EH (cell line): ENCODE data around the gene CD59.
A peak's percentile ranks its signal among the peaks of the same experiment; 100 is the strongest.
"Not testable (repeated sequence)": the region's sequence is repeated elsewhere in the genome, so short reads cannot be mapped to it uniquely, and the experiment has no call there.

Experiments used
- DNase-seq: peaks from one replicate; pipeline ENCODE4 v3.0.0-alpha.2; 2015; ENCODE audit warnings: low read depth

The CD59 gene

GRCh38 chr11:33713151-33713855, 22.9 kb downstream of the CD59 start:
- no peak for DNase-seq

DNA sequence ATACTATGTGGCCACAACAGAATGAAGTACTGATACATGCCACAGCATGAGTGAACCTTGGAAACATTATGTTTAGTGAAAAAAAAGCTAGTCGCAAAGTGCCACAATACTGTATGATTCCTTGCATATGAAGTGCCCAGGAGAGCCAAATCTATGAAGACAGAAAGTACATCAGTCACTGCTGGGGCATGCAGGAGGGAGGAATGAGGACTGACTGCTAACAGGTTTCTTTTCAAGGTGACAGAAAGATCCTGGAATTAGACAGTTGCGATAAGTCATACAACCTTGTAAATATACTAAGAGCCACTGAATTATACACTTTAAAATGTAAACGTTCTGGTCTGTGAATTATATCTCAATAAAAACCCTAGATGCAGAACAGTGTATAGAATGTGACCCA, 23.8 kb downstream of the CD59 start:
- no peak for DNase-seq

- DNase-seq: no peak
These were observed 26.8 kb downstream of the CD59 start for GRCh38 chr11:33709466-33709865.

GRCh38 chr11:33708985-33709384, 27.2 kb downstream of the CD59 start:
- no peak for DNase-seq

- not testable (repeated sequence) for DNase-seq
These were observed 28.4 kb downstream of the CD59 start for GRCh38 chr11:33707831-33708230.

DNA sequence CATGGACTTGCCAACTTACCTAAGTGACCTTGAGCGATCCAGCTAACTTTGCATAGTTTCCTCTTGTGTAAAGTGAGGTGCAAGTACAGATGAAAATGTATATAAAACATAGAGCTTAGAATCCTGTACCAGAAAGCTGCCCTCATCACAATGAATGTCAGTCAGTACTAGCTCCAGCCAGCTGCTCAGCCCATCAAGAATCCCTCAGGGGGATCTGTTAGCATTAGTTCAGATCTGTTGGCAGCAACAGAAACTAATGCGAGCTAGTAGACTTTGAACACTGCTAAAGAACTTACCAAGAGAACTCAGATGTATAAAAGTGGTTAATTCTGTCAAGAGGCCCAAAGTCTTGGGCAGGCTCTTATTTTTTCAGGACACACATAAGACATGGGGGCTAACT, 29.3 kb downstream of the CD59 start:
- no peak for DNase-seq

- no peak for DNase-seq
These were observed 29.7 kb downstream of the CD59 start for GRCh38 chr11:33706546-33706945.

GRCh38 chr11:33704240-33705002, 31.8 kb downstream of the CD59 start:
- no peak for DNase-seq

- DNase-seq: peak; percentile 52
These were observed 32.4 kb downstream of the CD59 start for GRCh38 chr11:33703788-33704187.

DNA sequence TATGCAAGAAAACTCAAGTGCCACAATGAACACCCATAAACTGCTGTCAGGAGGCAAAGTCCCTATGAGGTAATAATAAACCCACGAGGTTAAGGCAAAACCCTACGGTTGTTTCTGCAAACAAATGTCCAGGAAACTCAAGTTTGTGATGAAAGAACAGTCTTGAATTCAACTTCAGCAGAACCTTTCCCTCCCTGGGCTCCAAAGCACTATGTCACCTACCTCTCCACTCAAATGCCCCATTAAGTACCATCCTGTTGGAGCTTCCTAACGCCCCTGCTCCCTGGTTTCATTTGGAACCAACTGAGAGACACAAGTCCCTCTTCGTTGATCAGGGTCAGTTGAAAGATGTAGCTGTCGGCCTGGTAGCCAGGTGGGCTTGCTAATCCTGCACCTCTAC, 33.0 kb downstream of the CD59 start:
- DNase-seq: no peak

DNA sequence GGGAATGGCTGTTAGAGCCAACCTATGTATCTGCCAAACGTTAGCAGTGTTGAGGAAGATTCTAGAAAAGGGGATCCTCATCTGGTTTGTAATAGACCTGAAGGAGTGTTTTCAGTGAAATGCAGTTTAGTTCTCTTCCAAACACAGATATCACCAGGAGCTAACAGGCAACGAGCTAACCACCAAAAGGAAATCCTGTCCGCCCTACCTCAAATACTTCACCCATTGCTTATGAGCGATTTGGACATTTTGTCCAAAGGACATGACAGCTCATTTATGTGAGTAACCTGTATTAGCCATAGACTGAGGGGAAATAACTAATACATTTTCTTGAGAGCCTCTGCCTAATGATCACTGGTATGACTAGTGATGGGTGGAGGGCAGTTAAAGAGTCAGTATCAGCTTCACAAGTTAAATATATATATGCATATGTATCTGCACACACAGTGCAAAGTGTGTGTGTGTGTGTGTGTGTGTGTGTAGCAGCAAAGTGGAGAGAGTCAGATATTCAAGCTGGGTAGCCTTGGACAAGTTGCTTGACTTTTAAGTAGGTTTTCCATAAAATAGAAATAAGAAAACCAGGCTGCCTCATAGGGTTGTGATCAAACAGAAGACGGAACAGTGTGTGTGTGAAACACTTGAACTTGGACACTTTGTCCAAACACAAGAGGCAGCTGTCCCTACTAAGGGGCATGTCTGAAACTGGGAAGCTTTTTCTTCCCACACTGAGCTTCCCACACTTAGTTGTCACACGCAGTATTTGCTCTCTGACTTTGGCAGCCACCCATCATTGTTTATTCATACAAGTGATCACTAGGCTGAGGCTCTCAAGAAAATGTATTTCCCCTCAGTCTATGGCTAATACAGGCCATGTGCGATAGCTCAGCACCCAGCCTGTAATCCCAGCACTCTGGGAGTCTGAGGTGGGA, 34.7 kb downstream of the CD59 start:
- DNase-seq: peak; percentile 87

DNA sequence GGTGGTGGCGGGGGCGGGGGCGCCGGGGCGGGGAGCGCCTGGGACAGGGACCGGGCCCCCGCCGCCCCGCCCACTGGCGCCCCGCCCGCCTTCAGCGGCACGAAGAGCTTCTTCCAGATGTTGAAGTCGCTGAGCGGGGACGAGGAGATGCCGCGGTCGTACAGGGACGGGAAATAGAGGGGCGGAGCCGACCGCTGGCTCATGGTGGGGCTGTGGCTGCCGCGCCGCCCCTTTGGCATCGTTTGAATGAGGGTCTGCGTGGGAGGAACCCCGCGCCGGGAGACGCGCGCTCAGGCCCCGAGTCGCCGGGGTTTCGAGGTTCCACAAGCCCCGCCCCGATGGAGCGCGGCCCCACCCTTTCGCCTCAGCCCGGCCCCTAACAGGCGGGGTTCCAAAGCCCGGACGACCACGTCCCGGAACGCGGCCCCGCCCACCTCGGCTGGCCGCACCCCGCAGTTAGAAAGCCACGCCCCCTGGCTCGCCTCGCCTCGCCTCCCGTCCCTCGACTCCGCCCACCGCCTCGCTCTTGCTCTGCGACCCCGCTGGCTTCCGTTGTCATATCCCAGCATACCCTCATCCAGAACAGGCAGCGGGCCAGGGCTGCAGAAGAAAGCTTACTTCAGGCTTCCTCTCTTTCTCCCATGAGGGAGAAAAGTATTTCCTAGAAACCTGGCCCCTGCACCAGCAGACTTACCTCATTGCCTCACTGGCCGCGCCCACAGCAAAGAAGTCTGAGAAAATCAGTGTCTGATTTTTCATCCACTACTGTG, 35.5 kb downstream of the CD59 start, which contains the start of gene C11orf91:
C11orf91 (minus strand) TSS at position 325 of the 770 bp plus-strand sequence; CDS start at position 239, 86 bp downstream.
- DNase-seq: peak; percentile 97

GRCh38 chr11:33700063-33700501, 36.1 kb downstream of the CD59 start:
- peak; percentile 25 for DNase-seq

DNA sequence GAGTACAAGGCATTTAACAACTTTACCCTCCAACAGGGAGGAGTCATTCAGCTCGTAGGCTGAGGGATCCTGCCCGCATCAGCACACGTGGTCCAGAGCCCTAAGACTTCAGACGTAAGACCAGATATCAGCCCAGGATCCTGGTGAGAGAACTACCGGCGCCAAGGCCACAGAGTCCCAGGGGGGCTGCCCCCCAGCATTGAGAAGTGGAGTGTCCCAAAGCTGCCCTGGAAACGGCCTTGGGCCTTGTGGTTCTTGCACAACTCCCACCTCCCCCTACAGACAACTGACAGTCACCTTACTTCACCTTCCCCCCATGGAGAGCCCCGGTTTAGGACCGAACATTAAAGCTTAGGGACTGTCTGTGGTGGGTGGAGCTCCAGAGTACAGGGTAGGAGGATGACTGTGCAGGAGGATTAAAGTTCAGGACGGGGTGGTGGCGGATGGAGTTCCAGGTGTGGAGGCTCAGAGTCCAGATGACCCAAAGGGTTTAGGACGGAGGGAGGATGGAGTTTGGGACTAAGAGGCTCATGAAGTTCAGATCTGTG, 36.6 kb downstream of the CD59 start:
- no peak for DNase-seq

DNA sequence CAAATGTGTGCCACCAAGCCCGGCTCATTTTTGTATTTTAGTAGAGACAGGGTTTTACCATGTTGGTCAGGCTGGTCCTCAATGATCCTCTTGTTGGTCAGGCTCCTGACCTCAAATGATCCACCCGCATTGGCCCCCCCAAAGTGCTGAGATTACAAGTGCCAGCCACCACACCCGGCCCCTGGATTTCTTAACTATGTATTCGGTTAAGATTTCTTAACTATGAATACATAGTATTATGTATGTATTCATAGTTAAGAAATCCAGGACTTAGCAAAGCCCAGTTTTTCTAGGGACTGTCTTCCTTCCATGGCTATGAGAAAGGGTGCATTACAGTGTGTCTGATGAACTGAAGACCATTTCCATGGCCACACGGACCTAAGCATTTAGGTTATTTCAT, 37.3 kb downstream of the CD59 start:
- no peak for DNase-seq

- no peak for DNase-seq
These were observed 38.2 kb downstream of the CD59 start for GRCh38 chr11:33697997-33698396.

DNA sequence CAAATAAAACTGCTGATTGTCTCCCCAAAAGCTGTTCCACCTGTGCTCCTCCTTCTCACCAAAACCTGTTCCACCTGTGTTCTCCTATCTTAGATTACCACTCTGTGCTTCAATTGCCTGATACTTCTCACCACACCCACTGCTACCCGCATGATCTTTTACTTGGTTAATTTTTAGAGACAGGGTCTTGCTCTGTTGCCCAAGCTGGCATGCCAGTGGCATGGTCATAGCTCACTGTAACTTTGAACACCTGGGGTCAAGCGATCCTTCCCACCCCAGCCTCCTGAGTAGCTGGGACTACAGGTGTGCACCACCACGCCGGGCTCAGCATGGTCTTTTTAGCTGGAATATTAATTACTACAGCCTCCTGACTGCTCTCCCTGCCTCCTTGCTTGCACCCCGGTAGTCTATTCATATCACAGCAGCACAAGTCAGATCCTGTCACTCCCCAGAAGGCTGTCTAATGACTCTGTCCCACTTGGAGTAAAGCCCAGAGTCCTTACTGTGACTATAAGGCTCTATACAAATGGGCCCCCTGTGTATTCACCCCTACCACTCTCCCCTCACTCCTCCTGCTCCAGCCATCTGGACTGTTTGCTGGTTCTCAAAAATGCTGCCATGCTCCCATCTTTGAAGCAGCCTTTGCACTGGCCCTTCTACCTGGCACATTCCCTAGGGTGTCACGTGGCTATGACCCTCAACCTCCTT, 39.1 kb downstream of the CD59 start:
- no peak for DNase-seq

DNA sequence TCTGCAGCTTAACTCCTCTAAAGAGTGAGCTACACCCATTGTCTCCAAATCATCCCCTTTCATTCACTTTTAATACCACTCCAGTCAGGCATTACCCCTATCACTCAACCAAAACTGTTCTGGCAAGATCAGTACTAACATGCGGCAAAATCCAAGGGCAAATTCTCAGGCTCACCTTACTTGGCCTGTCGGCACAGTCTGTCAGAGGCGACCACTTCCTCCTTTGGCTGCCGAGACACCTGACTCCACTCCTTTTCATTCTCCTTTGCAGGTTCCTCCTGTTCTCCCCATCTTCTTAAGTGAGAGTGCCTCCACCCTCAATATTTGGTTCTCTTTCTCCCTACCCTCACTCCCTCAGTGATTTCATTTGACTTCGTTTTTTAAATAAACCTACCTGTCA, 39.8 kb downstream of the CD59 start:
- DNase-seq: no peak

DNA sequence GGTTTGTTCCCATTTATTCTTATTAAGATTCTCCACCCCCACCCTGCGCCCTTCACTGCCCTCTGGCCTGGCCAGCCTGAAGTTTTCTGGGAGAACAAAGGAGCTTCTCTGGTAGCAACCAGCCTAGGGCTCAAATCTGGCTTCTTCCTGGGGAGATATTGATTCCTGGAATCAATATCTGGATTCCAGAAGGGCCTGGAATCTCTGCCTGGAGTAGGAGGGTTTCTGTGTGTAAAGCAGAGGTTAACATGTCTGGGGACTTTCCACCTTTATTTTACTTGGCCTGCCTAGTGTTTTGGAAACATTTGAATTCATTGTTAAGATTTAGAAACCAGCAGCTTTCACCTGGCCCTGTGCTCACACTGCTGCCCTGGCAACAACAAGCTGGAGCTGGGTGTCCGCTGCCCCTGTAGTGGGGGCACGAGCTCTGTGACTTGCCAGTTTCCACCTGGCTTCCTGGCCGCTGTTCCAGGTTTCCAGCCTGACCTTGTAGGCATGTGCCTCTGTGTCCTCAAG, 41.1 kb downstream of the CD59 start:
- no peak for DNase-seq

DNA sequence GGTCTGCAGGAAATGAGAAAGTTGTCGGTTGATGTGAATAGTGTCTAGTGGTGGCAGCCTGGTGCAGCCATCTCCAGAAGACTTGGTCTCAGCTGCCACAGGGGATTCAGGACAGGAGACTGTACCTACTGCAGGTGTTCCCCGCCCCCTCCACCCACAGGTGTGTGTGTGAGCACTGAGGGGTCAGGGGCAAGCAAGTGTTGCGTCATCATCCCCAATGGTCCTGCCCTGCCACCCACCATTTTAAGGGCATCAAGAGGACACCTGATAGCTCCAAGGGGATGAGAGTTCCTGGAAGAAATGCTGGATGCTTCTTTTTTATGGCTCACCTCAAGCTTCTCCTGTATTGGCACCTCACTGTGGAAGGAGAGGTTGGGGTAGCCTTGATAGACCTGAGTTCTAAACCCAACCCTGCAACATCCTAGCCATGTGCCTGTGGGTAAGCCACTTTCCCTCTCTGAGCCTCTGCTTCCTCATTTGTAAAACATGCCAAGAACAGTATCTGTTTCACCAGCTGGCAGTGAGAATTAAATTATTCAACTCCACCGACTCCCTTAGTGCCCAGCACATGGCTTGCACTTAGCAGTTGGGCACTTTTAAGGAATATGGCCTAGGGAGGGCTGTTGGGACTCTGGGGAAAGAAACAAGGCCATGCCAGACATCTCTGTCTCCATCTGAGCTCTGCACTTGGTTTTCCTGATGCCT, 41.7 kb downstream of the CD59 start:
- DNase-seq: no peak
